NCI-H2081 treated with DMSO at 0.1 percent for 48 hours (cell line): ENCODE measurements around the gene SPTB.

ENCODE experiments used
- DNase-seq: peaks from one replicate; lab custom pipeline; 2025; lab: John Stamatoyannopoulos, UW

Gene SPTB

GRCh38 chr14:64850369-64851137, 29.2 kb downstream of the SPTB start:
- no peak for DNase-seq

DNA sequence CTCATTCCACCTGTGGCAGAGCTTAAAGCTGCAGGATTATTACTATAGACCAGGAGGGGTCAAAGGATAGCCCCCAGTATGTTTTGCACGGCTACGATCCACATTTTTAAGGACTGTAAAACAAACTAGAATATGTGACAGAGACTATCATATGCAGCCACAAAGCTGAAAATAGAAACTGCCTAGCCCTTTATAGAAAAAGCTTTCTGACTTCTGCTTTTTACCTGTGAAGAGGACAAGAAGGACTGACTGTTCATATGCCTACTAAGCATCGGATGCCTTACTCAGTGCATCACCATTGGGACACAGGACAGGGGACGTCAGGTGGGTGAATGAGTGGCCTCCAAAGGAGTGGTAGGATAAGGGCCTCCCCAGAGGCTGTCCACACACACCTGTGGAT, 29.8 kb downstream of the SPTB start:
- DNase-seq: no peak

GRCh38 chr14:64848239-64848638, 31.5 kb downstream of the SPTB start:
- DNase-seq: no peak

DNA sequence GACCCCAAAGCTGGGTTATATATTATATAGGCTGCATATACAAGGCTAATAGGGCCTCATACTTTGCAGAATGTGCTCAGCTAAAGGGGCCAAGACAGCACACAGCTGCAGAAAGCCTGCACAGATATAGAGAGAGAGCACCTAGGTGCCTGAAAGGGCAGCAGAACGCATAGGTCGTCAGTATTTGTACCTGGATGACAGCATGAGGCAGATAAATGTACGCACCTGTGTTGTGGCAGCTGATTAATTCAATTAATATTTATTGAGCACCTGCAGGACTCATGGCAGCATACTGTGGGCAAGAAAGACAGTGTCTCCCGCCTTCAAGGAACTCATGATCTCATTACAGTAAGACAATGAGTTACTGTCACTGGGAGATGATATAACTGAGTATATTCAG, 33.4 kb downstream of the SPTB start:
- DNase-seq: no peak

DNA sequence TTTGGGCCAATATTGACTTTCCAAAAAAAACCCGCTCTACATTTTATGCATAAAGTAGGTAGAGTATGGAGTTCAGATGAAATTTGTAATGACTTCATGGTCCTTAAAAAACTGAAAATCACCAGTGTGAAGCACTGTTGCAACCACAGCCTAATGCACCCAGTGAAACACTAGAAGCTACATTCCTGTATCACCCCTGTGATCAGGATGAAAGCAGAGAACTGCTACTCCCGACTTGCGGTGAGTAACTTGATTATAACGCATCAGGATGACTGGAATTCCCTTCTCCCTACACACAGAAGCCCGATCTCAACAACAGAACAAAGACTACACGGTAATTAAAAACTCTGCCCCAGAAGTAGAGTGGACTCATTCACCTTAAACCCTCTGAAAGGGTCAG, 33.8 kb downstream of the SPTB start:
- no peak for DNase-seq

DNA sequence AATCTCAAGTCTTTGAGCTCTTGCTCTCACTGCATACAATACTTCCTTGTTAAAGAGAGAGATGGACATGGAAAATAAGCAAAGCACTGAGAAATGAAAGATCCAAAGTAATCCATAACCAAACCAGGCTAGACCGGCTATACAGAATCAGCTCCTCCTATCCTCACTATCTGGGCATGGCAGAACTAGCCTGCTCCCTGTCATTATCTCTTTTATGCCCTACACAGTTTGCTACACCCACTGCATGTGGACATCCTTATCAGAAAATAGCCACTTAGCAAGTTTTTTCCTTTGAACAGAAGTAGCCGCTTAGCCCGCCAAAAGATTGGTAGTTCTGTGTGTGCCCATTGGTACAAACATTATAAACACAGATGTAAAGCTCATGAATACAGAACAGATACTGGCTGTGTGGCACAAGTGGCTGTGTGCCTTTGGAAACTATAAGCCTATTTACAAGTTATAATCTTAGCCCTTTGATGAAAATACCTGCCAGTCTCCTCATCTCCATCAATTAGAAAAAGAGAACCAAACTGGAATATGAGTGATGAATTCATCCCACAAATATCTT, 34.7 kb downstream of the SPTB start:
- DNase-seq: no peak

DNA sequence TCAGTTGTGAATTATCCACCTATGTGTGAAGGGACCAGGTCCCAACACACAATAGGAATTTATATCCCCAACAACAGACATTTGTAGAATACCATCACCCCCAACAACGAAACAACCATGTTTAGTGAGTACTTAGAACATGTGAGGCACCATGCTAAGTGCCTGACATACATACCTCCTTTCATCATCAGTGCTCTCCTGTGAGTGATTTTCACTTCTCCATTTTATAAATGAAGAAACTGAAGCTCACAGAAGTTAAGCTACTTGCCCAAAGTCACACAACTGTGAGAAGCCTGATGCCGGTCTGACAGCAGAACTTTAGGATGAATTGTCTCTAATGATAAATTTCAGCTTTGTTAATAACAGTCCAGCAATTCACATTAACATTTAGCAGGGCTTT, 35.4 kb downstream of the SPTB start:
- no peak for DNase-seq

DNA sequence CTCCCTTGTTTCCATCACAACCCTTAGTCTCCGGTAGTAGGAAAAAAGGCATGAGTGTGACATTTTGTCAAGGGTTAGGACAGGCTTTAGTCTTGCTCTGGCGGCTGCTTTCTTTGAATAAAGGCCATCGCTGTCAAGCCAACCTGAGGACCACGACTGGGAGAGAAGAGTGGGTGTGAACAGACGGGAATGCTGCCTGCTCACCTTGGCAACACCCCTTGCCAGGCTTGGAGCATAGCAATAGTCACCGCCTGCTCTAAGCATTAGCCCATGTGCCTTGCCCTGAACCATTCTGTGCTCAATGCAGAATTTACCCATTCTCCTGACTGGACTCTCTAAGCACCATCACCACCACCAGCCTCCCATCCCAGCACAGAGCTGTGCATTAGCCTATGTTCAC, 36.2 kb downstream of the SPTB start:
- no peak for DNase-seq

DNA sequence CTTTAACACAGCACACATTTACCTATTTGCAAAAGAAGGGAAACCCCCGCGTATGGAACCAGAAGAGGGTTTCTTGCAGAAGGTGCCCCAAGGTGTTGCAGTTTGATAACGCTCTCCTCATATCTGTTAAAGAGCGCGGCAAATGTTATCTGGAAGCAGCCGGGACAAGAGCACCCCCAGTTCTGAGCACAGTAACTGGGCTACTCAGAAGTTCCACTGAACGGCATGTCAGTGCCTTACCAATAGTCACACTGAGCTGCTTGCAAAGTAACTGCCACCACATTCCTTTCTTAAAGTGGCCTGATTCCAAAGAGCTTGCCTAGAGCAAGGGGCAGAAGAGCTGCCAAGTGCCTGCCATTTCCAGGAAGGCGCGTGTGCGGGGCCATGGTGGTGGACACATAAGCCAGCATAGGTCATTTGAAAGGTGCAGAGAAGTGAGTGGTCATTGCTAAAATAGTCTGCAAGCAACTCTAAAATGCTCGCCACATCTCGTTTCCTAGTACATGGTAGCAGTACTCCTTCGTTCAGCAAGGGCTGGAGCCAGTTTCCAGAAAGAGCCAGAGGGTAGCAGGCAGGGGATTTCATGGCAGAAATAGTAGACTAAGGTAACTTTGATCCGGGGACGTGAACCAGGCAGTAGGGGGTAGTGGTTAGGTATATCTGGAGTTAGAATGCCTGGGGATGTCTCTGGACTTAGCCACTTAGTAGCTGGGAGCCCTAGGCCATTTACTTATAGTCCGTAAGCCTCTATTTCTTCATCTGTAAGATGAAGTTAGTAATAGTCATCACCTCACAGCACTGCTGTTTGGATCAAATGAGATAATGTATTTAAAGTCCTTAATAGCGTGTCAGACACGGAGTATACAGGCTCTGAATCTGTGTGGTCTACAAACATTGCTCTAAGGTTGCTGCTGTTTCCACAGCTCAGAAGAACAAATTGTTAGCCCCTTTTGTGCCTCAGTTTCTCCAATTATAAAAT, 37.6 kb downstream of the SPTB start:
- no peak for DNase-seq

GRCh38 chr14:64841121-64841651, 38.5 kb downstream of the SPTB start:
- no peak for DNase-seq

DNA sequence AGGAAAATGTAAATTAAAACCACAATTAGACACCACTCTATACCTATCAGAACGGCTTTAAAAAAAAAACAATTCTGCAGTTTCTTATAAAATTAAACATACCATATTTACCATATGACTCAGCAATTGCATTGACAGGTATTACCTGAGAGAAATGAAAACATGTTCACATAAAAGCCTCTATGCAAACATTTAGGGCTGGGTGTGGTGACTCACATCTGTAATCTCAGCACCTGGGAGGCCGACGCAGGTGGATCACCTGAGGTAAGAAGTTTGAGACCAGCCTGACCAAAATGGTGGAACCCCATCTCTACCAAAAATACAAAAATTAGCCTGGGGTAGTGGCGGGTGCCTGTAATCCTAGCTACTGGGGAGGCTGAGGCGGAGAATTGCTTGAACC, 41.1 kb downstream of the SPTB start:
- no peak for DNase-seq

- no peak for DNase-seq
Observed at GRCh38 chr14:64835431-64835830, 44.3 kb downstream of the SPTB start.

DNA sequence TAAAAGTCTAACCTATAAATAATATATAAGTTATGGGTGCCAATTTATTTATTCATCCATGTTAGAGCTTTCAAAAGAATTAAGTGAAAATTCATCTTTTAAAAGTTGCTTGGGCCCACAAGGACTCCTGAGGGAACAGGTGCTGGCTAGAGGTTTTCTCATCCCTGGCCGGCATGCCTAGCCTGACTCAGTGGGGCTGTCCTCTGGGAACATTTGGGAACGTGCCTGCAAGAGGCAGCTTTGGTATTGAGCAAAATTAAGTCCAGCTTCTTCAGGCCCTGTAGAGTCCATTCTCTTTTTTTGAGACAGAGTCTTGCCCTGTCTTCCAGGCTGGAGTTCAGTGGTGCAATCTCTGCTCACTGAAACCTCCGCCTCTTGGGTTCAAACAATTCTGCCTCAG, 44.7 kb downstream of the SPTB start:
- DNase-seq: no peak

DNA sequence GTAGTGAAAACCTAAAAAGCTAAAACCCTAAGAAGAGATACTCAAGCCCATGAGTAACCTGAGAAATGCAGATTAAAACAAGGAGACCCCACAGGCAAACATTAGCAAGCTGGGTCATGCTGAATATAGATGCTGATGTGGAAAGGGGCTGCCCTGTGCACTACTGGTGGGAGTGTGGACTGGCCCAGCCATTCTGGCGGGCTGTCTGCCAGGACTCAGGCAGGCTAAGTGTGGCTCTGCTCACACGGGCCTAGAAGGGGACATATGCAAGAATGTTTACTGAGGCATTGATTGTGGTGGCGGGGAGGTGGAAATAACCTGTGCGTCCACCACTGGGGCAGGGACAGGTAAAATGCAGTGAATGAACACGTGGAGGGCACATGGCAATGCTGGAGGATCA, 48.3 kb downstream of the SPTB start:
- no peak for DNase-seq

- no peak for DNase-seq
Observed at GRCh38 chr14:64830961-64831360, 48.7 kb downstream of the SPTB start.

DNA sequence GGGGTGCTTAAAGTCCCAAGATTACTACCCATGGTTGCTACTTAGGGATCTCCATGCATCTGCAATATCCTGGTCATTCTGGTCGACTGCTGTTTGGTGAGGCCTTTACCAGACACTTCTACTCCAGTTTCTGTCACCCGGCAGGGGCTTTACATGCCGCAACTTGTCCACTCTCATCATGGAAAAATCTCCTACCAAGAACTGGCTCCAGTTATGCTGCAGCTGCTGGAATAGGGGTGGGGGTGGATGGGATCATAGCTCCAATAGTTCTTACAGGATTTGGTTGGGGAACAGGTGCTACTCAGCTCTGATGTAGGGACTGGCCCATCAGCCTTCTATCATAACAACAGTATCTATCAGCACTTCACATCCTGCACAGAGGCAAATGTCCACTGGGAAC, 51.6 kb downstream of the SPTB start:
- DNase-seq: no peak

DNA sequence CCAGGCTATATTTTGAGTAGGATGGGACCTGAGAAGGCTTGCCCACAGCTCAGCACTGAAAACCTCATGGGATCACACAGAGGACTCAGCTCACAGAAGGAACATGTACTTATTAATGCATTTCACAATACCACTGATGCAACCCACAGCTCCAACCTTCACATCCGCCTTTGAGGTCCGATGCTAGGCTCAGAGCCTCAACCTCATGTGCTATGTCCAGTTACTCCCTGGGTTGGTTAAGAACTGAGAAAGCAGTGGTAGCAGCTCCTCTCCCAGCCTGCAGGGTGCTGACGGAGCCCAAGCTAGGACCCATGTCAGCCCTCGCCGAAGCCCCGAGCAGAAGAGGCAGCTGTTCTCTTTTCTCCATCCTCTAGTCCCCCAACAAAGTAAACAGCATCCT, 52.9 kb downstream of the SPTB start:
- DNase-seq: no peak

DNA sequence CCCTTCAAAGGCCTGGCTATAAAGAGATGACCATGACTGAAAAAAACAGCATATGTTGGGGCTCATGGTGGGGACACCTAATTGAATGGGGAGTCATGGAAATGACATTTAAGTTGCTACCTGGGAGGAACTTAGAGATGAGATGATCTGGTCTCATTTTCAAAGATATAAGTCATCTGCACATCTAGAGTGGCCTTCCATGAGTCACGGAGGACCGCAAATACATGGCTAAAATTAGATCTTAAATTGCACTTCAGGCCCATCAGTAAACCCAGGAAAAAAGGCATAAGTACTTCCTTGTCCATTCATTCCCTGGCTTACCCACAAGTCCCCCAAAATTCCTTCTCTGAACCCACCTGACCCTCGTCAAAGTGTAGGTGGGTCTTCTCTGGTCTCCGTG, 53.4 kb downstream of the SPTB start:
- DNase-seq: no peak

GRCh38 chr14:64825509-64825908, 54.2 kb downstream of the SPTB start:
- DNase-seq: no peak

- DNase-seq: no peak
Observed at GRCh38 chr14:64825006-64825405, 54.7 kb downstream of the SPTB start.

GRCh38 chr14:64824471-64824870, 55.2 kb downstream of the SPTB start:
- DNase-seq: no peak

DNA sequence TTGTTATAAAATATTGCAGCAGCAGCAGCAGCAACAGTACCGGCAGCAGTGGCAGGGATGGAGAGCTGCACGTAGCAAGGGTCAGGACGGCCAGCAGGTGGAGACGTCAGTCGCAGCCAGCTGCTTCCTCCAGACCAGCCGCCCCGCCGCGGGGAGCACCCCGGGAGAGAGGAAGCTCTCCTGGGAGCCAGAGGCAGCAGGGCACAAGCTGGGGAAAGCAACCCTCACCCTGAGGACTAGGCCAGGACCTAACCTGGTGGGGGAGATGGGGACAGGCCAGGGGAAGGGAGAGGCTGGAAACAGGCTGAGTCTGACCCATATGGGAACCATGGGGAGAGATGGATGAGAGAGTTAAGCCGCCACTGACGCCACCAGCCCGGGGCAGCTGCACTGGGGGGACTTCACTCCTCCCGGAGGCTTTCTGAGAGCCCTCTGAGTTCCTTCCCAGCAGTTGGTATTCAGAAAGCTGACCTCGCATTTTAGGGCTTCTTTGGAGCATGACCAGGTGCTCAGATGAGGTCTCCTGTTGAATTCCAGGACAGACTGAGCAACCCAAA, 56.3 kb downstream of the SPTB start:
- DNase-seq: peak; percentile 35
